ENCODE data around the gene NME1.

GRCh38 chr17:51154176-51154575 is 817 bp downstream of the NME1 start:
- no peak for TF ChIP-seq SP1 (CRISPR knock-in tag; conservative IDR thresholded peaks at IDR 0.05)
- TF ChIP-seq ELF4 (CRISPR knock-in tag; IDR thresholded peaks at IDR 0.05; ENCODE audit: low read depth): no peak
- no peak for TF ChIP-seq USF1 (CRISPR knock-in tag; IDR thresholded peaks at IDR 0.05)
- no peak for TF ChIP-seq MAX (CRISPR knock-in tag; IDR thresholded peaks at IDR 0.05)
- TF ChIP-seq ZNF281 (CRISPR knock-in tag; IDR thresholded peaks at IDR 0.05): no peak
- TF ChIP-seq CTCF (IDR thresholded peaks at IDR 0.05): no peak
- no peak for TF ChIP-seq JAZF1 (CRISPR knock-in tag; IDR thresholded peaks at IDR 0.05)
- no peak for TF ChIP-seq ATF3 (CRISPR knock-in tag; conservative IDR thresholded peaks at IDR 0.05)
- TF ChIP-seq AFF4 (CRISPR knock-in tag; IDR thresholded peaks at IDR 0.05; ENCODE audit: borderline replicate concordance): no peak
- TF ChIP-seq GABPB1 (CRISPR knock-in tag; IDR thresholded peaks at IDR 0.05): no peak
- no peak for TF ChIP-seq E2F5 (CRISPR knock-in tag; IDR thresholded peaks at IDR 0.05)
- no peak for TF ChIP-seq NR2C2 (CRISPR knock-in tag; IDR thresholded peaks at IDR 0.05)
- no peak for TF ChIP-seq ARID4B (CRISPR knock-in tag; IDR thresholded peaks at IDR 0.05; ENCODE audit: borderline replicate concordance)
- no peak for TF ChIP-seq JUN (CRISPR knock-in tag; IDR thresholded peaks at IDR 0.05)

Measured in WTC11 (cell line).